Umbilical cord (tissue), 2 donors: Measurements from ENCODE around the gene ZNF318. TPM values are rescaled to one million over a fixed set of nuclear protein-coding genes. Genes with fewer than 3 reads are reported as not detected.
"Not testable (repeated sequence)": the region's sequence is repeated elsewhere in the genome, so short reads cannot be mapped to it uniquely, and the experiment has no call there.

Experiments used
- DNase-seq: peaks from one replicate; pipeline ENCODE4 v3.0.0-alpha.2; 2015; ENCODE audit warnings: low spot score
- total RNA-seq: library from RNA; depleted of rRNA; stranded (reverse); fragments of >200 nt; gene quantifications from one replicate; pipeline ENCODE4 v1.2.3, GENCODE V29; 2014; ENCODE audit warnings: low replicate concordance; ENCODE audit not compliant: insufficient read depth

Gene ZNF318
- total RNA-seq, 1 donor from 2014 or later: 7.7 TPM

DNA sequence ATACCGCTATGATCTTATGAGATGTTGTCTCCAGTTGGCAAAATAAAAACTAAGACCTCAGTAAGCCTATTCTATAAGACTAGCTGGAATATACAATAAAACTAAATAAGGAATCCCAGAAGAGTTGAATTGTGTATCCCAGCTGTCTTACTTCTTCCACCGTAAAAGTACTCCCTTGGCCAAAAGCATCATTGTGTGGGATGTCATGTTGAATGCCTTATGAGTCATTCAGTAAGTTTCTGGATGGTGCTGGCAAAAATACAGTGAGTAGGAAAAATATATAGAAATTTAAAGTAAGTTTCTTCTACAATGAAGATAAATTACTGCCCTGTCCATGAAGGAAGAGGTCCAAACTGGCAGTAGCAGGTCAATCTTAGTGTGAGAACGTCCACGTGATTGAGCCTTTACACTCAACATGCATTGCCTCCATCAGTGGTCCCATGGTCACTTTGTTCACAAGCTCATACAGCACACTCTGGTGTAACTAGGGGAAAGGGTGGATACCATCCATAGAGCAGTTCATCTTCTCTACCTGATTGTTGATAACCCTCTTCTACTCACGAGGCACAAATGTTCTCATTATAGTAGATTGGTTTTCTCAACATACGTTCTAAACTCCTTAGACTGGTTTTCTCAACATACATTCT lies 13.7 kb upstream of the ZNF318 start:
- DNase-seq: no peak

DNA sequence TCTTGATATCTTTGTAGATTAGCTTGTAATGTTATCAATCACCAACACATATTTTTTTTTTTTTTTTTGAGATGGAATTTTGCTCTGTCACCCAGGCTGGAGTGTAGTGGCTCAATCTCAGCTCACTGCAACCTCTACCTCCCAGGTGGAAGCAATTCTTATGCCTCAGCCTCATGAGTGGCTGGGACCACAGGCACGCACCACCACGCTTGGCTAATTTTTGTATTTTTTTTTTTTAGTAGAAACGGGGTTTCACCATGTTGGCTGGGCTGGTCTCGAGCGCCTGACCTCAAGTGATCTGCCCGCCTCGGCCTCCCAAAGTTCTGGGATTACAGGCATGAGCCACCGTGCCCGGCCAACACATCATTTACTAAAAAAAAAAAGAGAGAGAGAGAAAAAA lies 11.4 kb upstream of the ZNF318 start:
- not testable (repeated sequence) for DNase-seq

DNA sequence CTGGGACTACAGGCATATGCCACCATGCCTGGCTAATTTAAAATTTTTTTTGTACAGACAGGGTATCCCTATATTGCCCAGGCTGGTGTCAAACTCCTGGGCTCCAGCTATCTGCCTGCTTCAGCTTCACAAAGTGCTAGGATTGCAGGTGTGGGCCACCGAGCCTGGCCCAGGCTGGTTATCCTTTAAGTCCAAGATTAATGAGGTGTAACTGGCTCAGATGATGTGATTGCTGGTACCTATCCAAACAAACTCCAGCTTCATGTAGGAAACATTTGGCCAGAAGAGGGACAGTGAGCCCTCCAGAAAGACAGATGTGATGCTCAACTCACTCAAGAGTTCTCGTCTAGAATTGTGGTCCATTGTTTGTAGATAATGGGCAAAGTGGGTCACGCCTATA lies 9.2 kb upstream of the ZNF318 start:
- no peak for DNase-seq

DNA sequence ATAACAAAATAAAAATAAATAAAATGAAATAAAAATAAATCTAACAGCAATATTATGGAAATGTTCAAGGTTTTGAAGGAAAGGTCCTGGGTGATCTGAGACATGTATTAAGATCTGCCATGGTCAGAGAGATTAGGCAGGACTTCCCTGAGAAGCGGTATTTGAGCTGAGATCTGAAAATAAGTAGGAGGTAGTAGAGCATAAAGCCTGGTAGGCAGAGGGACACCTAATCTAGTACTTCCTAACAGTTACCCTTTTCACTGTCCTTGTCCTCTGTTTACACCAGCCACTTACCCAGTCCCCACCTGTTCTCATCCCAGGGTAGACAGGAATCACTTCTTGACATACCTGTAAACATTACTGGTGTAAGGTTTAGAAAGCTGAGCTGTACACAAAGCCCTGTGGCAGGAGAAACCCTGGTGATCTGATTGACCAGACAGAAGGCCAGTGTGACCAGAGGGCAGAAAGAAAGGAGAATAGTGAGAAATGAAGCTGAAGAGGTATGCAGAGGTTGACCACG lies 8.3 kb upstream of the ZNF318 start:
- no peak for DNase-seq

DNA sequence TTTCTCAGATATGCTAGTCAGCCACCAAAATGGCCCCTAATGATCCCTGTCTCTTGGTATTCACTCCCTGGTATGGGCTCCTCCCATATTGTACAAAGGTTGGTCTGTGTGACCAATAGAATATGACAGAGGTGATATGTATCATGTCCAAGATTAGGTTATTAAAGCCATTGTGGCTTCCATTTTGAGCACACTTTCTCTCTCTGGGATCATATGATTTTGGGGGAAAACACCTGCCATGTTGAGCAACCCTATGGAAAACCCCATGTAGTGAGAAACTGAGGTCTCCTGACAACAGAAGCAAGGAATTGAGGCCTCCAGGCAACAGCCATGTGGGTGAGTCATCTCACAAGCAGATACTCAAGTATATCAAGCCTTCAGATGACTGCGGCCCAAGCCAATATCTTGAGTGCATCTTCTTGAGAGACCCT lies 7.1 kb upstream of the ZNF318 start:
- DNase-seq: no peak

DNA sequence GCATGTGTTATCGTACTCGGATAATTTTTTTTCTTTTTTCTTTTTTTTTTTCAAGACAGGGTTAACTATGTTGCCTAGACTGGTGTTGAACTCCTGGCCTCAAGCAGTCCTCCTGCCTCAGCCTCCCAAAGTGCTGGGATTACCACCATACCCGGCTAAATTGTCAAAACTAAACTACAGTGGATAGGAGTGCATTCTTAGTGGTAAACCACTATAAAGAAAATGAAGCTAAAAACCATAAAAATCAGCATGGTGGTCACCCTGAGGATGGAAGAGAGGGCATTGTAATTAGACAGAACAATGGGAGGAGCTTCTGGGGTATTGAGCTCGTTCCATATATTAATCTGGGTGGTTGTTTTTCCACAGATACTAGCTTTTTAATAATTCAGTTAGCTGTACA lies 6.2 kb upstream of the ZNF318 start:
- DNase-seq: no peak

DNA sequence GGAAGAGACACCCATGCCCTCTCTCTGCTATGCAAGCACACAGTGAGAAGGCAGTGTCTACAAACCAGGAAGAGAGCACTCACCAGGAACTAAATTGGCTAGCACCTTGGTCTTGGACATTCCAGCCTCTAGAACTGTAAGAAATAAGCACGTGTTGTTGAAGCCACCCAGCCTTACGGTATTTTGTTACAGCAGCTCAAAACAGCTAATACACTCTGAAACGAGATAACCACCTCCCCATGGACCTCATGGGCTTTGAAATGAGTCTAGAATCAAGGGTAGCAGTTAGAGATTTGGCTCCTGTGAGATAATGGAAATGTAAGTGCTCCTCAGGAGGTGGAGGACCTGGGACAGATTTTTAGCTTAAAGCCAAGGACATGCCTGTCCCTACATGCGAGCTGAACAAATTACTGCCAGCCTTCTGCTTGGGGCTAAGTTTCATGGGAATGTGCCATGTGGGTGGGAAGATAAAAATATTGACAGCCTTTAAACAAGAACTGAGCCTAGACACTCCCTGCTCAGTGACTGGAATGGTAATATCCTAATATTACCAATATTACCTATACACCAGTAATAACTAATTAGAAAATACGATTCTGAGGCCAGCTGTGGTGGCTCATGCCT lies 3.9 kb upstream of the ZNF318 start:
- DNase-seq: no peak

DNA sequence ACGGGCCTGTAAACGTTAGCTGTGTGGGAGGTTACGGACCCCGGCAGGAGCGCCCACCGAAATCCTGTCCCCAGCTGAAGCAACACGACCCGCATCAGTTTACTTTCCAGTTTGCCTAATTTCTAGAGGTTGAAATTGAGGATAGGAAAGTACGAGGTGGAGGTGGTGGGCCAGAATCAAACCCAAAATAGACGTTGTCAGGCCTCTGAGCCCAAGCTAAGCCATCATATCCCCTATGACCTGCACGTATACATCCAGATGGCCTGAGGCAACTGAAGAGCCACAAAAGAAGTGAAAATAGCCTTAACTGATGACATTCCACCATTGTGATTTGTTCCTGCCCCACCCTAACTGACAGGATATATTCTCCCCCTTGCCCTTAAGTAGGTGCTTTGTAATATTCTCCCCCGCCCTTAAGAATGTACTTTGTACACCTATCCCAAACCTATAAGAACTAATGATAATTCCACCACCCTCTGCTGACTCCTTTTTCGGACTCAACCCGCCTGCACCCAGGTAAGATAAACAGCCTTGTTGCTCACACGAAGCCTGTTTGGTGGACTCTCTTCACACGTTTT lies 645 bp upstream of the ZNF318 start:
- not testable (repeated sequence) for DNase-seq

DNA sequence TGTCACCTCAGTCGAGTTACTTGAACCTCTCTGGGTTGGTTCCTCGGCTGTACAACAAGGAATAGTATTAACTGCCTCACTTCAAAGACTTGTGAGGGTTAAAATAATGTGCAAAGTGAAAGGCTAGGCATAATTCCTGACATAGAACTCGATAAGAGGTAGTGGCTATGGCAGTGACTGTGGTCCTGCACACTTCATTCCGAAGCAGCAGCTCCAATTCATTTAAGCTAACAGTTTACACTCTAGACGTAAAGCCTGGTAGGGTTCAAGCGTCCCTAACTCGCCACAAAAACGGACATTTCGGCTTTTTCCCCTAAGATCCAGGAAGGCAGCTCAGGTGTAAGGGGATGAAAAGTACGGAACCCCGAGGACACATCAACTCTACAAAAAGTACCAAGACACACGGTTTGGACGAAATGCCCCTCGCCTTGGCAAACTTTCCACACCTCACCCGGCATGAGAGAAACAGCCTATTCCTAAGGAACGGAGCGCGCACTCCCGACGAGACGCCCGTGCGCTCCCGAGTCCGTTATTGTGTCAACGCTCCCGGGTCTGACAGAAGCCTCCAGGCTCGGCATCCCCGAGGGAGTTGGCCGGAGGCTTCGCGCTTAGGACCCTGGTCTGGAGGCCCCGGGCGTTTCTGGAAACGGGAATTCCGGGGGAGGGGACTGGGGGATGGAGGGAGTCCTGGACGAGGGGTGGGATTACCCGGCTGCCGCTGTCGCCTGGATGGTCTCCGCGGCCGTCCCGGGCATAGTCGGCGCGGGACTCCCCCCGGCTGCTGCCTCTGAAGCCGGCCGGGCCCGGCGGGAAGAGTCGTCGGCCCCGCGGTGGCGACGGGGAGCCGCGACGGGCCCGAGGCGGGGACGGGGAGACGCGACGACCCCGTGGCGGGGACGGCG lies 937 bp downstream of the ZNF318 start:
- peak; percentile 59 for DNase-seq

DNA sequence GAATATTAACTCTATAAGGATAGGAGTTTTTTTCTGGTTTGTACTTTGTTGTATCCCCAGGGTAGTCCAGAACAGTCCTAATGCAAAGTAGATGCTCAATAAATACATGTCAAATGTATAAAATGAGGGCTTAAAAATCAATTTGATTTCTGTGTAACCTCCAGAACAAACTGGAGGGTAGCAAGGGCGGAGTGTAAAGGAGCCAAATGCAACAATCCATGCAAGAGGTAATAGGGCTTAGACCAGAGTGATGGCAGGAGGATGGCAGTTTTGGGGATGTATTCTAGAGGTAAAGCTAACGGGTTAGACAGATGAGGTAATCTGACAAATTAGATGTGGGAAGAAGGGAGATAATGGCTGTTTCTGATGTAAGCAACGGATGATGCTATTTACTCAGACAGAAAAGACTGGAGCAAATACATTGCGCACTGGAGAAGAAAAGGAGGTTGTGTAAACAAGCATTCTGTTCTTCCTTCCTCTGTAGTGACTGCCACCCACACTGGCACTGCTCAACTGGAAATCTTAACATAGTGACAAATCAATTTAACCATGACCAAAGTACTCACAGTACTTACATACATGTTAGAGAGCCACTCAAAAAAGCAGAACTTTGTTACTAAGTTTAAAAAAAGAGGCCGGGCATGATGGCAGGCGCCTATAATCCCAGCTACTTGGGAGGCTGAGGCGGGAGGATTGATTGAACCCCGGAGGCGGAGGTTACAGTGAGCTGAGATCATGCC lies 2.0 kb downstream of the ZNF318 start:
- no peak for DNase-seq

DNA sequence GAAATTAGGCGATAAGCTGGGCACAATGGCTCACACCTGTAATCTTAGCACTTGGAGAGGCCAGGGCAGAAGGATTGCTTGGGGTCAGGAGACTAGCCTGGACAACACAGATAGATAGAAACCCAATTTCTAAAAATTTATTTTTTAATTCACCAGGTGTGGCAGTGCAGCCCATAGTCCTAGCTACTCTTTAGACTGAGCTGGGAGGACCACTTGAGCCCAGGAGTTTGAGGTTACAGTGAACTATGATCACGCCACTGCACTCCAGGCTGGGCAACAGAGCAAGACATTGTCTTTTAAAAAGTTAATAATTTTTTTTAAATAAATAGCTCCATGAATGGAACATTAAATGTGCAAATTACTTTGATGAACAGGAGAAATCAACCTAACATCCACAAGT lies 8.2 kb downstream of the ZNF318 start:
- DNase-seq: no peak

DNA sequence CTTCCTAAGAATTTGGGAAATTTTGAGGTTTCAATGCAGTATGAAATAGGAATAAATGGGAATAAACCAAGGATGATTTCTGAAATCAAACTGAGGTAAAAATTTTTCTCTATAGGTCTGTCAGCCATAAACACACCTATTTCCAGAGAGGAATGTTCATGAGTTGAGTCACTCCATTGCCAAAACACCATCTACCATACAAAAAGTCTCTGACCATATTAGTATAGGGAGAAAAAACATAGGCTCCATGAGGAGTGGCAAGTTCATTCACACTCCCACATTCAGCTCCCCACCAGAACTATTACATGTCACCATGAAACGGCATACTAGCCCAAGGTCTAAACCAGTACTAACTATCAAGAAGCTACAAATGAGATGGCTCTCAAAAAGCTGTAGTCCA lies 9.6 kb downstream of the ZNF318 start:
- DNase-seq: no peak

DNA sequence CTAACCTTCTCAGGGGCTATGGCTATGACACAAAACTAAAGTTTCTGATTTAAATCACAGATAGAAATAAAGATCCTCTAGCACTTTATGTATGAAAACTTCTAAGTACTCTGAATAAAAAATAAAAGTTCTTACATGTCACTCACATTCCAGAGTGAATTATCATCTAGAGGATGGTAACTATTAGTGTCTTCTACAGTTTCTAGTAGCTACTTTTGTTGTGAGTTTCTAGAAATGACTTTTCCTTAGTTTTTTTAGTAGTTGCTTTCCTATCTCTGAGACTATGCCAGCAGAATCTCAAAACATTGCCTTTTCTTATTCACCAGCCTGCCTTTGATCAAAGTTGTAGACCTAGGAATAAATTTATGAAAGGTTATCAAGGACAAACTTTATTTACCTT lies 10.1 kb downstream of the ZNF318 start:
- DNase-seq: no peak

DNA sequence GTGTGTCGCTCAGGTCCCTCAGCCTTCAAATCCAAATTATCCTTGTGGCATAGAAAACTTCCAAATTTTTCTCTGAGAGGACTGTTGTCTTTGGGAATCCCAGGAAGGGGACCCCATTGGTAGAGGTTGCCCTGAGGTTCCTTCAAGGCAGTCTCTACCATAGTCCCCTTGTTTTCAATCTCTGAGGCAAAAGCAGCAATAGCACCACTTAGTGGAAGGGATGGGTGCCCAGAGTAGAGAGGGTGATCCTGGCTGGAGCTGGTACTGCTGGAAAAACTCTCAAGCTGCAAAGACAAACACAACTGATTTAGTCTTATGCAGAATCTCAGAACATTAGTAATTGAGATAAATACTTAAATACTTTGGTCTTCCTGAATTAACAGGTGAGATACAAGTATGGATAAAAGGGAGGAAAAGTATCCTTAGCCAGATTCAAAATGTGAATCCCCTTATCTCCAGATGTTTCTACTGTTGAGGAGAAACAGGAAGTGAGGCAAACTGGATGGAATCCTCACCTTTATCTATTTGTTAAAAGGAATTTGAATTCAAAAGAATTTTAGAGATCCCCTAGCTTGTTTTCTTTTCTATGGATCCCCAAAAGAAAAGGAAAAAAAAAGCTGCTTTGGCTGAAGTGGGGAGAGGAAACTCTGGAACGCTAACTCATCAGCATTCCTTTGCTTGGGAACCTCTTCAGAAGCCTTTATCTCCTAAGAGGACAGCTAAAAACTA lies 13.4 kb downstream of the ZNF318 start:
- no peak for DNase-seq

DNA sequence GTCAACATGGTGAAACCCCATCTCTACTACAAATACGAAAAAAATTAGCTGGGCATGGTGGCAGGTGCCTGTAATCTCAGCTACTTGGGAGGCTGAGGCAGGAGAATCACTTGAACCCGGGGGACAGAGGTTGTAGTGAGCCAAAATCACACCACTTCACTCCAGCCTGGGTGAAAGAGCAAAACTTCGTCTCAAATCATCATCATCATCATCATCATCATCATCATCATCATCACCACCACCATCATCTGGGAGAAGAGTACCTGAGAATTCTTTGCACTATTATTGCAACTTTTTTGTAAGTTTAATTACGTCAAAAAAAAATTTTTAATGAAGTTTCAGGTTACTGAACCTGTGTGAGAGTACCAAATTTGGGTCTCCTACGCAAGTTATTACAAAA lies 17.5 kb downstream of the ZNF318 start:
- DNase-seq: not testable (repeated sequence)

DNA sequence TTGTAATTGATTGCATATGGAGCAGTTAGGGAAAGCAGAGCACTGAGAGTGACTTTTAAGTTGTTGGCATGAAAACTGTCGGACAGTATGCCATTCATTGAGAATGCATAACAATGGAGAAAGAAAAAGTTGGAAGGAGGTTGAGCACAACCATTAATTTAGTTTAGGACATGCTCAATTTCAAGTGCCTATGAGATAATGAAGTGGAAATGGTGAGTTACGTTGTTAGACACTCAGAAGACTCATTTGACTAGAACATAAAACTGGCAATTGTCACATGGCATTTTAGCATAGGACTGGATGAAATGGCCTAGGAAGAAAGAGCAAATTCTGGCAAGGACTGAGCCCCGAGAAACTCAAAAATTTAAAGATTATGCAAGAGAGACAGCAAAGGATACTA lies 22.0 kb downstream of the ZNF318 start:
- DNase-seq: no peak

DNA sequence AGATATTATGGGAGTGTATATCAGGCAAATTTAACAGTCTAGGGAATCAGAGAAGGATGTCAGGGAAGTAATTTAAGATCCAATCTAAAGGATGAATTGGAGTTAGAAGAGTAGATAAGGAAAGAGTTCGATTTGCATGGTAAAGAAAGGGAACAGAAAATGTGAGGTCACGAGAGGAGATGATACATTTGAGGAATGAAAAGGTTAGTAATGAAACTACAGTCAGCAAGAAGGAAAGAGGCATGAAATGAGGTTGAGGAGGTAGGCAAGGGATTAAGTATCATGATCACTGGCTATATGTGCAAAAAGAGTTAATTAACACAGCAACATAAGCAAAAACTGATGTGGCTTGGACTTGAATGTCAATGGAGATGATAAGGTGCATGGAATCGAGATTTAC lies 22.4 kb downstream of the ZNF318 start:
- DNase-seq: no peak

DNA sequence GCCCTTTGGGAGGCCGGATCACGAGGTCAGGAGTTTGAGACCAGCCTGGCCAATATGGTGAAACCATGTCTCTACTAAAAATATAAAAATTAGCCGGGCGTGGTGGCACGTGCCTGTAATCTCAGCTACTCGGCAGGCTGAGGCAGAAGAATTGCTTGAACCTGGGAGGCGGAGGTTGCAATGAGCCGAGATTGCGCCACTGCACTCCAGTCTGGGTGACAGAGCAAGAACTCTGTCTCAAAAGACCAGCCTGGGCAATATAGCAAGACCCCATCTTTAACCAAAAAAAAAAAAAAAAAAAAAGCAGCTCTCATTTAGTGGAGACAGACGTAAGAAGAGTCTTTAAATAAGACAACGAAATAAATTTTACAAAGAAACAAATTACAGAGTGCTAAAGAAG lies 23.2 kb downstream of the ZNF318 start:
- not testable (repeated sequence) for DNase-seq

DNA sequence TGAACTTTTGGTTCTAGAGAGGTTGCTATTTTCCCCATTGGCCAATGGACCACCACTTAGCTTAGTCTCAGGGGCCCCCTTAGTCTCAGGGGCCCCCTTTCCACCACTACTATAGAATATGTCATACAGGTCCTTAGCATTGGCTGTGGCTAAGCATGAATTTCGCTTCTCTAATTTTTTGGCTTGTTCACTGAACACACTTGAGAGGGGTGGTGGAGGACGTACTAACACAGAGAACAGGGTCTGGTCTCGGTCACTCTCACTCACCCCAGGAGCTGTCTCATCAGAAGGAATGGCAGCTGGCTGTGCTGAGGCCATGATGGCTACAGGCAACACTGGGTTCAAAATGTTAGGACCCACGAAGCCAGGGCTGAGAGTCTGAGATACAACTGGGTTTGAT lies 30.3 kb downstream of the ZNF318 start:
- no peak for DNase-seq

DNA sequence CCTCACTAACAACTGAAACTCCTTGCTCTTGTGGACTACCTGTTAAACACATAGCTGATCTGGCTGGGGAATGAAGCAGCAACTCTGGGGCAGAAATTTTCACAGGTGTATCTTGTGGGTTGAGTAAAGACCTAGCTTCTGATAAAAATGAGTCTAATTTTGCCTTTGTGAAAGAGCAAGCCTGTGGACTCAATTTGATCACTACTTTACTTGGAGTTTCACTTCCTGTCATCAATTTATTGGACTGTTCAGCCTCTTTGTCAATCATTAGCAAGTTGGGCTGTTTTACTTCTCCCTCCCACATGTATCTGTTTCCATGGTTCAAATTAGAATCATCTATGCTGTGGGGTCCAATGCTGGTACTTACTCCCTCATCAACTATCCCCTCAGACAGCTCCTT lies 31.2 kb downstream of the ZNF318 start:
- no peak for DNase-seq

DNA sequence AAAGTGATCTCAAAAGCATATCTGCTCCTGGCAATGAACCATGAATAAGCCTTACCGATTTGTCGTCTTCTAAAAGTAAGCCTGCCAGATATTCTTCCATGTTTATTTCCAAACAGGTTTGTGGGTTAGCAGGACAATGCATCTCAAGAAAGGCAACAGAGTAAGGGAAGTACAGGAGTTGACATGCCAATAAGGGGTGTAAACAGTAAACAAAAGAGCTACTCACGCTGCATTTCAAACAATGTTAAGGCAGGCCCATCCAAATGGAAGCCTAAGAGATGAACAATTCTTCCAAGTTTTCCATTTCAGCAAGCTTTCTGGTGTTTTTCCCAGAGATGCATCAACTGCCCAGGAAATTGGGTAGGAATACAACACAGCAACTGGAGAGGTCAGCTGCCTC lies 33.1 kb downstream of the ZNF318 start:
- DNase-seq: no peak
